HCT116 (cell line): ENCODE results near the gene MRPS2. TPM values are rescaled to one million over a fixed set of nuclear protein-coding genes. Genes with fewer than 3 reads are reported as not detected.

Source experiments
- ATAC-seq: fragments of 200-7000 bp; cut with Tn5 transposase; 2 replicates; pipeline ENCODE4 v1.9.1; 2020; ENCODE audit warnings: mild to moderate bottlenecking, moderate library complexity
- BruUV-seq: library from RNA; stranded (reverse); fragments of 400-500 nt; replicated peaks from 2 replicates; lab custom pipeline; 2021; lab: Mats Ljungman, UMichigan
- CTCF ChIA-PET: fragments of 300-600 bp; sonication (Branson Sonifier 250); formaldehyde crosslinking; loops from one replicate; lab custom pipeline; 2021; ENCODE audit warnings: antibody characterized with exemption; lab: Charles Lee
- POLR2A ChIA-PET: fragments of 300-600, 350-600 bp; sonication (Branson Sonifier 250); formaldehyde crosslinking; loops from one replicate; lab custom pipeline; 2021; ENCODE audit warnings: antibody characterized with exemption; lab: Charles Lee
- RAD21 ChIA-PET, 2 experiments: fragments of 300-600 bp; sonication (Branson Sonifier 250); formaldehyde crosslinking; loops; one replicate each; lab custom pipeline; 2023; ENCODE audit warnings: low total read pairs in 2 of 2; ENCODE audit not compliant: uncharacterized antibody in 2 of 2, unreplicated experiment in 2 of 2, low non-redundant PET in 1 of 2; lab: Charles Lee
- DNase-seq: peaks from one replicate; pipeline ENCODE4 v3.0.0-alpha.2; 2010; ENCODE audit warnings: low read depth, low spot score
- H2AFZ ChIP-seq: fragments of 200-600 bp; shearing (Covaris generic), sonication (generic); 2 replicates; pipeline ENCODE4 v1.6.1; 2017; ENCODE audit warnings: low read depth, mixed run types, mixed read lengths, antibody characterized with exemption, low read length; ENCODE audit not compliant: poor library complexity, severe bottlenecking
- H3K27ac ChIP-seq: 2 replicates; pipeline ENCODE4 v1.5.1; 2012; ENCODE audit warnings: low read depth, low read length
- H3K27me3 ChIP-seq: fragments of 200-600 bp; sonication (generic); 2 replicates; pipeline ENCODE4 v1.6.1; 2016; ENCODE audit warnings: mixed run types, low read length, mixed read lengths; ENCODE audit not compliant: insufficient read depth
- H3K36me3 ChIP-seq, 2 experiments: fragments of 200-500 bp in 1 of 2; fragments of 200-600 bp in 1 of 2; sonication (Bioruptor generic) in 1 of 2; sonication (generic) in 1 of 2; 2 replicates each; pipeline versions ENCODE4 v1.5.1 to v1.6.1; 2014 to 2016; ENCODE audit warnings: low read length in 2 of 2, inconsistent platforms in 1 of 2, mixed read lengths in 1 of 2, mixed run types in 1 of 2; ENCODE audit not compliant: insufficient read depth in 2 of 2, control insufficient read depth in 1 of 2
- H3K4me1 ChIP-seq, 2 experiments: fragments of 200-600 bp in 1 of 2; sonication (generic) in 1 of 2; 2 replicates each; pipeline versions ENCODE4 v1.5.1 to v1.6.1; 2012 to 2017; ENCODE audit warnings: low read length in 2 of 2, inconsistent platforms in 1 of 2, mild to moderate bottlenecking in 1 of 2, mixed read lengths in 1 of 2, mixed run types in 1 of 2, moderate library complexity in 1 of 2; ENCODE audit not compliant: insufficient read depth in 2 of 2, control insufficient read depth in 1 of 2
- H3K4me2 ChIP-seq: fragments of 200-600 bp; sonication (generic); 2 replicates; pipeline ENCODE4 v1.6.1; 2017; ENCODE audit warnings: mixed run types, low read length, mixed read lengths
- H3K4me3 ChIP-seq, 2 experiments: fragments of 200-600 bp in 1 of 2; sonication (generic) in 1 of 2; replicated peaks in 1 of 2; 2 replicates each; pipeline ENCODE4 v1.5.1; 2011 to 2016; ENCODE audit warnings: low read length in 2 of 2, control low read depth in 1 of 2, low read depth in 1 of 2, mild to moderate bottlenecking in 1 of 2, mixed read lengths in 1 of 2, mixed run types in 1 of 2
- H3K79me2 ChIP-seq: fragments of 200-600 bp; sonication (generic); 2 replicates; pipeline ENCODE4 v1.6.1; 2017; ENCODE audit warnings: mild to moderate bottlenecking, mixed run types, low read length, moderate library complexity, mixed read lengths; ENCODE audit not compliant: insufficient read depth
- H3K9ac ChIP-seq: fragments of 200-600 bp; sonication (generic); 2 replicates; pipeline ENCODE4 v1.6.1; 2016; ENCODE audit warnings: low read length, mixed read lengths
- H3K9me2 ChIP-seq: fragments of 200-600 bp; sonication (generic), shearing (Covaris generic); 2 replicates; pipeline ENCODE4 v1.6.1; 2017; ENCODE audit warnings: mixed run types, mild to moderate bottlenecking, moderate library complexity; ENCODE audit not compliant: insufficient read depth
- H3K9me3 ChIP-seq, 2 experiments: fragments of 200-500 bp in 1 of 2; fragments of 200-600 bp in 1 of 2; sonication (Bioruptor generic) in 1 of 2; sonication (generic) in 1 of 2; 2 replicates each; pipeline ENCODE4 v1.6.1; 2014 to 2017; ENCODE audit warnings: low read length in 2 of 2, mixed read lengths in 2 of 2, inconsistent platforms in 1 of 2, low read depth in 1 of 2, mild to moderate bottlenecking in 1 of 2, mixed run types in 1 of 2, moderate library complexity in 1 of 2; ENCODE audit not compliant: control insufficient read depth in 1 of 2, insufficient read depth in 1 of 2
- H4K20me1 ChIP-seq: fragments of 200-600 bp; sonication (generic), shearing (Covaris generic); 2 replicates; pipeline ENCODE4 v1.6.1; 2017; ENCODE audit warnings: mixed run types, mild to moderate bottlenecking, moderate library complexity; ENCODE audit not compliant: insufficient read depth
- ATF3 ChIP-seq: IDR thresholded peaks from 2 replicates; pipeline ENCODE4 v1.6.1; 2012
- CBX3 ChIP-seq: IDR thresholded peaks from 2 replicates; pipeline ENCODE4 v1.6.1; 2012; ENCODE audit warnings: low read depth
- CEBPB ChIP-seq: IDR thresholded peaks from 2 replicates; pipeline ENCODE4 v1.6.1; 2012; ENCODE audit warnings: low read depth
- EGR1 ChIP-seq: IDR thresholded peaks from 2 replicates; pipeline ENCODE4 v1.6.1; 2012; ENCODE audit warnings: low read depth
- ELF1 ChIP-seq: IDR thresholded peaks from 2 replicates; pipeline ENCODE4 v1.6.1; 2012; ENCODE audit warnings: low read depth, borderline replicate concordance
- EZH2 ChIP-seq: fragments of 200-600 bp; sonication (generic); IDR thresholded peaks from 2 replicates; pipeline ENCODE4 v1.6.1; 2017; ENCODE audit warnings: antibody characterized with exemption, mixed run types
- EZH2phosphoT487 ChIP-seq: fragments of 200-600 bp; IDR thresholded peaks from 2 replicates; pipeline ENCODE4 v1.6.1; 2018; ENCODE audit warnings: antibody characterized with exemption, borderline replicate concordance
- FOSL1 ChIP-seq: IDR thresholded peaks from 2 replicates; pipeline ENCODE4 v1.6.1; 2012; ENCODE audit warnings: low read depth
- JUND ChIP-seq: IDR thresholded peaks from 2 replicates; pipeline ENCODE4 v1.6.1; 2012
- MAX ChIP-seq: IDR thresholded peaks from 2 replicates; pipeline ENCODE4 v1.6.1; 2012
- POLR2A ChIP-seq: IDR thresholded peaks from 2 replicates; pipeline ENCODE4 v1.7.0; 2011; ENCODE audit warnings: borderline replicate concordance; ENCODE audit not compliant: insufficient read depth, insufficient read length; ENCODE audit errors: extremely low read depth
- POLR2AphosphoS5 ChIP-seq: IDR thresholded peaks from 2 replicates; pipeline ENCODE4 v1.6.1; 2011; ENCODE audit warnings: mild to moderate bottlenecking, low read depth, low read length, moderate library complexity
- RAD21 ChIP-seq: IDR thresholded peaks from 2 replicates; pipeline ENCODE4 v1.6.1; 2012; ENCODE audit warnings: low read depth, mild to moderate bottlenecking
- REST ChIP-seq: IDR thresholded peaks from 2 replicates; pipeline ENCODE4 v1.6.1; 2012; ENCODE audit warnings: low read depth
- SIN3A ChIP-seq: IDR thresholded peaks from 2 replicates; pipeline ENCODE4 v1.6.1; 2012; ENCODE audit warnings: low read depth
- SP1 ChIP-seq: IDR thresholded peaks from 2 replicates; pipeline ENCODE4 v1.6.1; 2012; ENCODE audit warnings: low read depth
- SRF ChIP-seq: IDR thresholded peaks from 2 replicates; pipeline ENCODE4 v1.6.1; 2012; ENCODE audit warnings: low read depth
- TCF7L2 ChIP-seq: IDR thresholded peaks from 2 replicates; pipeline ENCODE4 v1.7.0; 2011; ENCODE audit warnings: borderline replicate concordance, inconsistent platforms; ENCODE audit not compliant: insufficient read depth, insufficient read length; ENCODE audit errors: extremely low read depth
- YY1 ChIP-seq: IDR thresholded peaks from 2 replicates; pipeline ENCODE4 v1.6.1; 2011; ENCODE audit warnings: low read length, low read depth, moderate library complexity, mild to moderate bottlenecking; ENCODE audit not compliant: insufficient replicate concordance; ENCODE audit errors: extremely low read depth
- ZBTB33 ChIP-seq: IDR thresholded peaks from 2 replicates; pipeline ENCODE4 v1.6.1; 2011; ENCODE audit warnings: mild to moderate bottlenecking, low read length, moderate library complexity; ENCODE audit not compliant: insufficient replicate concordance; ENCODE audit errors: extremely low read depth
- ZFX ChIP-seq: fragments of 450-650 bp; IDR thresholded peaks from 2 replicates; pipeline ENCODE4 v1.6.1; 2017
- ZNF274 ChIP-seq: fragments of 200-500 bp; sonication (Bioruptor generic); IDR thresholded peaks from 2 replicates; pipeline ENCODE4 v1.6.1; 2014; ENCODE audit warnings: mild to moderate bottlenecking, low read depth, low read length, inconsistent platforms
- intact Hi-C: fragments of 100-400 bp; cut with micrococcal nuclease; formaldehyde crosslinking; loops from 2 replicates; pipeline ENCODE4 v1.10.0; 2022
- total RNA-seq: library from RNA; stranded (reverse); gene quantifications from one replicate; pipeline ENCODE4 v1.2.1, GENCODE V29; 2021; ENCODE audit not compliant: unreplicated experiment

MRPS2 gene
- total RNA-seq, 1 experiment from 2014 or later, result 85.1 TPM

- ChIA-PET RAD21 (no interaction called here), POLR2A (interaction anchor here (0.7 to 1.3 kb wide), 4 partner anchors 8 to 27 kb away, joined by 3 to 6 read pairs (median 3); no protein-coding TSS in a partner anchor), CTCF (no interaction called here)
- intact Hi-C loops, result no loop called here
- no peaks in the 10 kb centered on the region for H4K20me1 ChIP-seq
- peaks cover 39 to 73% of the 10 kb centered on the region in 2 experiments for H3K4me1 ChIP-seq
- H3K4me3 ChIP-seq, result peak overlapping the region; percentile 43 to 54
- ATAC-seq (peak; percentile 82), DNase-seq (peak; percentile 76)
- no peaks in the 10 kb centered on the region for H3K36me3 ChIP-seq
- H3K9me2 ChIP-seq, result no peaks in the 10 kb centered on the region
- H3K9ac ChIP-seq, result peak overlapping the region; percentile 58
- no peak overlapping the region for H2AFZ ChIP-seq
- TSS peak; percentile 97 for BruUV-seq
- no peaks in the 10 kb centered on the region for H3K9me3 ChIP-seq
- H3K27ac ChIP-seq, result peak overlapping the region; percentile 77
- H3K4me2 ChIP-seq, result peak overlapping the region; percentile 84
- no peaks in the 10 kb centered on the region for H3K27me3 ChIP-seq
- H3K79me2 ChIP-seq, result no peaks in the 10 kb centered on the region
- peak; percentile 90 for TF ChIP-seq JUND
- TF ChIP-seq SIN3A, result no peak
- no peak for TF ChIP-seq ATF3
- TF ChIP-seq CEBPB, result no peak
- peak; percentile 87 for TF ChIP-seq SP1
- no peak for TF ChIP-seq ZFX
- no peak for TF ChIP-seq ZBTB33
- no peak; the same call in 1 of the 2 replicates for TF ChIP-seq MAX
- 0 out of 2 replicates have a peak, but pooled peaks have one; percentile 16 for TF ChIP-seq EGR1
- no peak for TF ChIP-seq EZH2
- no peak for TF ChIP-seq EZH2phosphoT487
- TF ChIP-seq CBX3, result no peak
- no peak for TF ChIP-seq REST
- TF ChIP-seq YY1, result peak; percentile 42
- TF ChIP-seq FOSL1, result peak; percentile 89
- no peak; the same call in 1 of the 2 replicates for TF ChIP-seq SRF
- TF ChIP-seq POLR2AphosphoS5, result peak; percentile 88
- TF ChIP-seq TCF7L2, result peak; percentile 42
- no peak for TF ChIP-seq ELF1
- TF ChIP-seq POLR2A, result no peak
- TF ChIP-seq ZNF274, result no peak
- TF ChIP-seq RAD21, result no peak; the same call in 1 of the 2 replicates
These were observed 31.5 kb upstream of the MRPS2 start for GRCh38 chr9:135468854-135469521.
